ENCODE data around the gene SLC22A2.

The SLC22A2 gene

GRCh38 chr6:160273196-160273595, 14.6 kb upstream of the SLC22A2 start:
- no peak for DNase-seq

GRCh38 chr6:160272707-160273106, 14.1 kb upstream of the SLC22A2 start:
- no peak for DNase-seq

GRCh38 chr6:160270347-160270746, 11.7 kb upstream of the SLC22A2 start:
- DNase-seq: no peak

GRCh38 chr6:160269771-160270170, 11.2 kb upstream of the SLC22A2 start:
- no peak for DNase-seq

- DNase-seq: no peak
These were observed 10.5 kb upstream of the SLC22A2 start for GRCh38 chr6:160269023-160269521.

GRCh38 chr6:160267102-160267501, 8.5 kb upstream of the SLC22A2 start:
- DNase-seq: no peak

- no peak for DNase-seq
These were observed 7.4 kb upstream of the SLC22A2 start for GRCh38 chr6:160265869-160266476.

- no peak for DNase-seq
These were observed 5.5 kb upstream of the SLC22A2 start for GRCh38 chr6:160264061-160264612.

GRCh38 chr6:160263196-160263939, 4.7 kb upstream of the SLC22A2 start:
- DNase-seq: no peak

- no peak for DNase-seq
These were observed 3.5 kb upstream of the SLC22A2 start for GRCh38 chr6:160261991-160262680.

GRCh38 chr6:160260803-160261450, 2.3 kb upstream of the SLC22A2 start:
- DNase-seq: no peak

- DNase-seq: no peak
These were observed 1.7 kb upstream of the SLC22A2 start for GRCh38 chr6:160260367-160260766.

- DNase-seq: no peak
These were observed 977 bp upstream of the SLC22A2 start for GRCh38 chr6:160259598-160259997.

GRCh38 chr6:160259143-160259425, 463 bp upstream of the SLC22A2 start:
- no peak for DNase-seq

- DNase-seq: no peak
These were observed 2.2 kb downstream of the SLC22A2 start for GRCh38 chr6:160256445-160256844.

GRCh38 chr6:160254467-160255312, 3.9 kb downstream of the SLC22A2 start:
- DNase-seq: no peak

GRCh38 chr6:160253714-160254113, 4.9 kb downstream of the SLC22A2 start:
- no peak for DNase-seq

GRCh38 chr6:160253292-160253691, 5.3 kb downstream of the SLC22A2 start:
- DNase-seq: no peak

- DNase-seq: no peak
These were observed 6.4 kb downstream of the SLC22A2 start for GRCh38 chr6:160252073-160252813.

- DNase-seq: no peak
These were observed 8.9 kb downstream of the SLC22A2 start for GRCh38 chr6:160249671-160250070.

GRCh38 chr6:160248538-160248937, 10.1 kb downstream of the SLC22A2 start:
- no peak for DNase-seq

GRCh38 chr6:160247457-160247883, 11.2 kb downstream of the SLC22A2 start:
- no peak for DNase-seq

All from NCI-H2029 treated with DMSO at 0.1 percent for 48 hours (cell line).